Subcutaneous adipose tissue (tissue), 4 donors: ENCODE data around the gene BANF1. TPM values are rescaled to one million over a fixed set of nuclear protein-coding genes. Genes with fewer than 3 reads are reported as not detected.

Experiments
- CTCF ChIP-seq: fragments of 450-650 bp; IDR thresholded peaks from one replicate; pipeline ENCODE4 v1.5.1; 2016; ENCODE audit warnings: low read depth, mild to moderate bottlenecking, control low read depth, antibody characterized with exemption, moderate library complexity
- total RNA-seq, 4 donors: library from RNA; depleted of rRNA; stranded (reverse); fragments of >200 nt; gene quantifications; one replicate each; pipeline ENCODE4 v1.1.0, GENCODE V29; 2016

BANF1 gene
- total RNA-seq, 4 donors from 2014 or later: 14.9 to 67.8 (median 16.7) TPM

- no peak for TF ChIP-seq CTCF
These were observed 4.5 kb downstream of the BANF1 start for GRCh38 chr11:66006891-66007176.

- no peak for TF ChIP-seq CTCF
These were observed 4.9 kb downstream of the BANF1 start for GRCh38 chr11:66007201-66007634.

- TF ChIP-seq CTCF: no peak
These were observed 5.8 kb downstream of the BANF1 start for GRCh38 chr11:66008095-66008467.

GRCh38 chr11:66008468-66009101, 6.3 kb downstream of the BANF1 start:
- no peak for TF ChIP-seq CTCF

GRCh38 chr11:66011239-66011784, 9.0 kb downstream of the BANF1 start:
- no peak for TF ChIP-seq CTCF

GRCh38 chr11:66011785-66012303, 9.5 kb downstream of the BANF1 start, which contains the start of gene CST6:
Gene CST6 (plus strand): TSS chr11:66012008. CDS start chr11:66012045, 37 bp downstream.
- no peak for TF ChIP-seq CTCF

- no peak for TF ChIP-seq CTCF
These were observed 10.2 kb downstream of the BANF1 start for GRCh38 chr11:66012371-66012945.
